HTERT RPE-1 (cell line): ENCODE results near the gene FKBP5.
"Not testable (repeated sequence)": the region's sequence is repeated elsewhere in the genome, so short reads cannot be mapped to it uniquely, and the experiment has no call there.

Source experiments
- in situ Hi-C: fragments of 300-500 bp; cut with MboI; formaldehyde crosslinking; loops from 4 replicates; pipeline ENCODE4 v1.14.3; 2020; ENCODE audit warnings: low sequenced_read_pairs

Gene FKBP5

DNA sequence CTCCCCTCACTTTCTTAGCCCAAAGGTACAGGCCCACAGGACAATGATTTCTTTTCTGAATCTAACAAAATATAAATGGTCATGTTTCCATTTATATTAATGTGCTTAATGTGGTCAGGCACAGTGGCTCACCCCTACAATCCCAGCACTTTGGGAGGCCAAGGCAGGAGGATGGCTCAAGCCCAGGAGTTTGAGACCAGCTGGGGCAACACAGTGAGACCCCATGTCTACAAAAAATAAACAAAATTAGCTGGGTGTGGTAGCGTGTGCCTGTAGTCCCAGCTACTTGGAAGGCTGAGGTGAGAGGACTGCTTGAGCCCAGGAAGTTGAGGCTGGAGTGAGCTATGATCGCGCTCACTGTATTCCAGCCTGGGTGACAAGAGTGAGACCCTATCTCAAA is 98.8 kb downstream of the FKBP5 start:
- in situ Hi-C loops: no loop called here

- in situ Hi-C loops: no loop called here
These were observed 99.4 kb downstream of the FKBP5 start for GRCh38 chr6:35589201-35589739.

- in situ Hi-C loops: no loop called here
These were observed 101.5 kb downstream of the FKBP5 start for GRCh38 chr6:35587167-35587566.

- in situ Hi-C loops: no loop called here
These were observed 102.2 kb downstream of the FKBP5 start for GRCh38 chr6:35586542-35586941.

- in situ Hi-C loops: no loop called here
These were observed 103.1 kb downstream of the FKBP5 start for GRCh38 chr6:35585658-35586057.

DNA sequence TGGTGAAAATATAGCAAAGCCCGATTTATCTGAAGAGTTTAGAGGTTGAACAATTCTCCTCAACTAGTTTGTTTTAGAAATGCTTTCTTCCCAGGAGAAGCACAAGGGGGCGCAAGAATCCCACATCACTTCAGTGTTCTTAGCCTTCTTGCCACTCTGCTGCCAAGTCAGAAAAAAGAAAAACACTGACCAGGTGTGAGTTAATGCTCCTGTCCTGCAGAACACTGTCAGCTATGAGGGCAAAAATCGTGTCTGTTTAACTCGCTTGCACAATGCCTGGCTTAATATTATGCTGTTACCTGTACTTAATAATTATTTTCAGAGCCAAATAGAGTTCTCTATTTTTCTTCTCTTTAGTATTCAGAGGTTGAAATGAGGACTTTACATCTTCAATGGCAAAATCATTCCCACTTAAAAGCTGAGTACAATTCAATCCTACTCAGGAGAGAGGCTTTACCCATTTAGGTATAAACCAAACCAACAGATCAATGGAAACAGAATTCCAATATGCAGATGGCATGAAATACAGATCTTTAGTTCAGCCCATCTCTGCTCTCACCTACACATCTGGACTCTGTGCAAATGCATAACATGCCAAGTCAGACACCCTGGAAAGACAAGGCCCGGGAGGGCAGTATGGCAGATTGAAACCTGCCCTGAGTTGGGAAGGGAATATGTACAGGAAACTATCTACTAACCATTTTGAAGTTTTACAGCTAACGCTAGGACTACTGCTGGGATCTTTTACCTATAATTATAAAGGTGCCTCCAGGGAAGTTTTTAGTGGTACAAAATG is 104.6 kb downstream of the FKBP5 start:
- in situ Hi-C loops: no loop called here

DNA sequence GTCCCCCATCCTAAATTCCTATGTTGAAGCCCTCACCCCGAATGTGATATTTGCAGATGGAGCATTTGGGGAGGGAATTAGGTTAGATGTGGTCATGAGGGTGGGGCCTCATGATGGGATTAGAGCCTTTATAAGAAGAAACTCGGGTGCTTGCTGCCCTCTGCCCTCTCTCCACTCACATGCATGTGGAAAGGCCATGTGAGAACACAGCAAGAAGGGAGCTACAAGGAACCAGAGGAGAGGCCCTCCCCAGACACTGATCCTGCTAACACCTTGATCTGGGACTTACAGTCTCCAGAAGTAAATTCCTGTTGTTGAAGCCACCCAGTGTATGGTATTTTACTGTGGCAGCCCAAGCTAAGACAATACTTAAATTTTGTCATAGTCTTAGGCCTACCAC is 106.4 kb downstream of the FKBP5 start:
- in situ Hi-C loops: no loop called here

GRCh38 chr6:35581633-35582032 is 107.1 kb downstream of the FKBP5 start:
- in situ Hi-C loops: no loop called here

- in situ Hi-C loops: no loop called here
These were observed 107.9 kb downstream of the FKBP5 start for GRCh38 chr6:35580836-35581235.

DNA sequence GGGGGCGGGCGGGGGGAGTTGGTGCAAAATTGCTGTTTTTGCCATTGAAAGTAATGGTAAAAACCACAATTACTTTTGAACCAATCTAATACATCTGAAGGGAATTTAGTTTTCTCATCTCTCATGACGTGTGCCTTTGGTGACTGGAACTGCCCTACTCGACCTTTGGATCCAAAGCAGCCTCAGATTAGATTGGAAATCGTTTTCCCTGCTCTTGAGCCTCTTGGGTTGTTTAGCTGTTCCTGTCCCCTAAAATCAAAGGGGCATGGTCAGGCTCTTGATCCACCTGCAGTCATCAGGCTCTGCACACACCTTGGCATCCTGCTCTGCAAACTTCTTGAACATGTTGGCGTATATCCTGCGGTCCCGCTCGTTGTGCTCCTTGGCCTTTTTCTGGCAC is 112.0 kb downstream of the FKBP5 start:
- in situ Hi-C loops: no loop called here

DNA sequence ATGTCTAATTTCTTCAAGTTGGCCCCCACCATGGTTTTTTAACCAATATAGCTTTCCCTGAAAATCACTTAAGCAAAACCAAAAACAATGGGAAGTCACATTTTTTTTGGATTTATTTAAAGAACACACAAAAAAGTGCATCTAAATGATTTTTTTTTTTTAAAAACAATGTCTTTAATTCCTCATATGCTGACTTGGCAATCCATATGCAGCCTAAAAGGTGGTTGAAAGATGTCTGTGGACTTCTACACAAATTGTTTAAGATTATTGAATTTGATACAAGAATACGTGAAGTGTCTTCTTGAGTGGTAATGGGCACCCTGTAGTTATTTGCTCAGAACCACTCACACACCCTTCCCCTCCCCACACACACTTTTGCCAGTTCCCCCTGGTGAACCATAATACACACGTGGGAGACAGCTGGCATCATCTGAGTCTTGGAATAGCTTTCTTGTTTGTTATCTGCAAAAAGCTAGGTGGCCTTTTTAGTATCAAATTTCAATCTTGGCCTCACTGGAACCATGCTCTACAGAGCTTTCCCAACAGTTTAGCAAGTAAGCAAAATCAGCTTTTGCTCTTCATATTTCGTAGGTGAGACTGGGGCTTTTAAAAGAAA is 115.1 kb downstream of the FKBP5 start:
- in situ Hi-C loops: no loop called here

DNA sequence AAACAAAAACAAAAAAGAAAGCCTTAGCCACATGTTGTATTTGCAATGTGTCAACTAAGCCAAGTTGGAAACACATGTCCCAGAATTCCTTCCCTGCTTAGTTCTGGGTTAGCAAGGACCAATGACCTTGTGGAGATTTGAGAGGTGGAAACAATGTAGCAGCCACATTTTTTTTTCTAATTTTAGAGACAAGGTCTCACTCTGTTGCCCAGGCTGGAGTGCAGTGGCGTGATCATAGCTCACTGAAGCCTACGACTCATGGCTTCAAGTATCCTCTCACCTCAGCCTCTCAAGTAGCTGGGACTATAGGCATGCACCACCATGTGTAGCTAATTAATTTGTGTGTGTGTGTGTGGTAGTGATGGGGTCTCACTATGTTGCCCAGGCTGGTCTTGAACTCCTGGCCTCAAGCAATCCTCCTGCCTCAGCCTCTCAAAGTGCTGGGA is 117.8 kb downstream of the FKBP5 start:
- in situ Hi-C loops: not testable (repeated sequence)

GRCh38 chr6:35569011-35569461 is 119.7 kb downstream of the FKBP5 start:
- in situ Hi-C loops: no loop called here

- in situ Hi-C loops: no loop called here
These were observed 121.9 kb downstream of the FKBP5 start for GRCh38 chr6:35566794-35567193.

- in situ Hi-C loops: no loop called here
These were observed 124.0 kb downstream of the FKBP5 start for GRCh38 chr6:35564733-35565132.

DNA sequence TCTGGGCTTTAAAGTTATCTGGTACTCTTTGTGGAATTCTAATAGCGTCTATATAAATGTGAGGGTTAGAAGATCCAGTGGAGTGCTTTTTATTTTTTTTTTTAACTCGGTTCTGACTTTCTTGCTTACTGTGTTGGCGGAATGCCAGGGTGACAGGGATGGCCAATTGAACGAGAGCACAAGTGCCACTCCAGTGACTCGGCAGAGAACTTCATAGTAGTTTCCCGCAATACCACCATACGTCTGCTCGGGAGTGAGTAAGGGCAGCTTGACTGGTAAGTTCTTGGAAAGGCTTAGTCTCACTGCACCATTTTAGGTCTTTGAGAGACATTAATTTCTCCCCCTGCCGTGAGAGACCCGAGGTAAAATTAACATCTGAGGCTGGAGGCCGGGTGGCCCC is 126.7 kb downstream of the FKBP5 start:
- in situ Hi-C loops: no loop called here

DNA sequence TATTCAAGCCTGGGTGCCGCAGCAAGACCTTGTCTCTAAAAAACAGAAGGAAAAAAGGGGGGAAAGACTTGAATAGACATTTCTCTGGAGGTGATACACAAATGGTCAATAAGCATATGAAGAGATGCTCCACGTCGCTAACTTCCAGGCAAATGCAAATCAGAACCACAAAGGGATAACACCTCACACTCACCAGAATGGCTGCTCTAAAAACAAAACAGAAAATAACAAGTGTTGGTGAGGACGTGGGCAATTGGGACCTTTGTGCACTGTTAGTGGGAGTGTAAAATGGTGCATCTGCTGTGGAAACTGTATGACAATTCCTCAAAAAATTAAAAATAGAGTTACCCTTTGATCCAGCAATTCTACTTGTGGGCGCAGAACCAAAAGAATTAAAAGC is 127.6 kb downstream of the FKBP5 start:
- in situ Hi-C loops: no loop called here

DNA sequence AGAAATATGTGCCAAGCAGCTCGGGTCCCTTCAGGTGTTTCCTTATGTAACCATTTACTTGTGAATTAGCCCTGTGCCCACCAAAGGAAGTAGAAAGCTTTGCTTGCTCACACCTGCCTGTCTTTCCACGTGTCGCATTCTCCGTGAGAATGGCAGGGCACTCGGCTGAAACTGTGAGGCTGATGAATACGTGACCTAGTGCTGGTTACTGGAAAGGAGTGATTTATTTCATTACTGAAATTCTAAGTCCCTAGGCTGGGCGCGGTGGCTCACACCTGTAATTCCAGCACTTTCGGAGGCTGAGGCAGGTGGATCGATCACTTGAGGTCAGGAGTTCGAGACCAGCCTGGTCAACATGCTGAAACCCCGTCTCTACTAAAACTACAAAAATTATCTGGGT is 130.1 kb downstream of the FKBP5 start:
- in situ Hi-C loops: no loop called here

GRCh38 chr6:35557239-35557638 is 131.5 kb downstream of the FKBP5 start:
- in situ Hi-C loops: no loop called here

DNA sequence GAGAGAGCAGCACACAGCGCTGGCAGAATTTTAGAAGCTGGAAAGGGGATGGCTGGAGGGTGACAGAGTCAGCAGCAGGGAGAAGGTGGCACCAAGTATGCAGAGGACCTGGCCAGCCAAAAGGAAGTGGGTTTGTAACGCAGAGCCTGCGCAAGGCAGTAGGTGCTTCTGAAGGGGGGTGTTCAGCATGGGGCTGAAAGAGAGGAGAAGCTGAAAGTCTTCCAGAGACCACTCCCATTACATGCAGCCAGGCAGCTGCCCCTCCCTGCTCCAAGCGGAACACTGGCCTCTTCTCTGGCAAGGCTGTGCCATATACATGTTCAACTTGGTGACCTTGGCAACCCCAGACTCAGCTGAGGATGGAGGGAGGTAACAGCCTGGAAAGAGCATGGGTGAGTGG is 133.9 kb downstream of the FKBP5 start:
- in situ Hi-C loops: no loop called here

DNA sequence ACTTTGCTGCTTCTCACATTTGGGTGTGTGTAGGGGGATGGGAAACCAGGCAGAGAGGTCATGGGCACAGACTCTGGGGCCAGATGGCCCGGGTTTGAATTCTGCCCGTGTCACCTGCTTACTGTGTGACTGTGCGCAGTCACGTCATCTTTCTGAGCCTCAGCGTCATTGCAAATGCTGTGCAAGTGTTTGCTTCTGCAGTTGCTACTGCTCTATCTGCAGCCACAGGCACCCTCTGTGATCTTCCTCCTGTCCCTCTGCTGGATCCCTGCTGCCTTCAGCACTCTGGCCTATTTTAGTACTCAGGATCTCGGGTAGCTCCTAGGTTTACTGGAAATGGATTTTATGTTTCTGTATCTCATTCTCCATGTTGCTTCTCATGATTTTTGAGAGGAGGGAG is 135.4 kb downstream of the FKBP5 start:
- in situ Hi-C loops: no loop called here

DNA sequence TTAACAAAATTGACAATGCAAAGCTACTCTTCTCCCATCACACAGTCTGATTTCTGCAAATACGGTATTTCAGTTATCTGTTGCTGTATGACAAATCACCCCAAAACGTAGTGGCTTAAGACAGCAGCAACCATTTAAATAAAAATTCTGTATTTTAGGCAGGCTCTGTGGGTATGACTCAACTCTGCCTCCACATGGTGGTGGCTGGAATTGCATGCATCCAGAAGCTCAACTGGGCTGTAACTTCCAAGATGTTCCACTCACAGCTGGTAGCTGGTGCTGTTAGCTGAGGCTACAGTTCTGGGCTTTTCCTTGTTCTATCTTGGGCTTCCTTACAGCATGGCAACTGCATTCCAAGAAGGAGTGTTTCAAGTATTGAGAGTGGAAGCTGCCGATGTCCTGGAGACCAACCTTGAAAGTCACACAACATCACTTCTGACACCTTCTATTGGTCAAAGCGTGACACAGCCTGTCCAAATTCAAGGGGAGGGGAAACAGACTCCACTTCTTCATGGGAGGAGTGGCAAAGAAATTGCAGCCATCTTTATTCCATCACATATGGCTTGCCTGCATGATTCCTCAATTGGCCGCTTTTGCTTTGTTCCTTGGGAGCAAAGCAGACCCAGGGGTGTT is 136.3 kb downstream of the FKBP5 start:
- in situ Hi-C loops: no loop called here
